Measurements from ENCODE around the gene ENAH.

GRCh38 chr1:225453797-225454648 is 198.9 kb downstream of the ENAH start:
- no peak for TF ChIP-seq CTCF (IDR thresholded peaks at IDR 0.05 in 8 of 11, conservative IDR thresholded peaks at IDR 0.05 in 3 of 11)
- TF ChIP-seq POLR2A (IDR thresholded peaks at IDR 0.05) = no peak
- no peak for TF ChIP-seq POLR2AphosphoS5 (IDR thresholded peaks at IDR 0.05)
